Bronchial epithelial cell (primary cell): Measurements from ENCODE around the gene IQCM. TPM values are rescaled to one million over a fixed set of nuclear protein-coding genes. Genes with fewer than 3 reads are reported as not detected.

ENCODE experiments used
- DNase-seq: peaks from one replicate; pipeline ENCODE4 v3.0.0-alpha.2; 2010; ENCODE audit warnings: low read depth
- FAIRE-seq: peaks from 2 replicates; lab custom pipeline; 2011; peaks lifted over from hg19 to GRCh38; lab: Jason Lieb, UNC
- H3K27me3 ChIP-seq: 2 replicates; pipeline ENCODE4 v1.5.1; 2011; ENCODE audit warnings: low read length; ENCODE audit not compliant: control insufficient read depth, insufficient read depth
- H3K36me3 ChIP-seq: 2 replicates; pipeline ENCODE4 v1.5.1; 2011; ENCODE audit warnings: low read length; ENCODE audit not compliant: control insufficient read depth, insufficient read depth
- H3K4me3 ChIP-seq: 2 replicates; pipeline ENCODE4 v1.5.1; 2011; ENCODE audit warnings: mild to moderate bottlenecking, low read depth, low read length, control low read depth
- CTCF ChIP-seq: IDR thresholded peaks from 2 replicates; pipeline ENCODE4 v1.5.1; 2011; ENCODE audit warnings: mild to moderate bottlenecking, moderate library complexity, low read length, control low read depth, inconsistent platforms; ENCODE audit not compliant: insufficient read depth, severe bottlenecking
- total RNA-seq: library from RNA; depleted of rRNA; stranded (reverse); fragments of >200 nt; gene quantifications from 2 replicates; pipeline ENCODE4 v1.2.1, GENCODE V29; 2014

Gene IQCM
- total RNA-seq, 1 donor from 2014 or later: not detected

- TF ChIP-seq CTCF: no peak
- Histone ChIP-seq H3K27me3 (no peaks in the 10 kb centered on the region), H3K36me3 (no peaks in the 10 kb centered on the region), H3K4me3 (no peak overlapping the region)
- DNase-seq (peak; percentile 68), FAIRE-seq (no peak)
These were observed 64.5 kb downstream of the IQCM start for GRCh38 chr4:149751174-149751573.

GRCh38 chr4:149749784-149750183 lies 65.9 kb downstream of the IQCM start:
- Histone ChIP-seq H3K27me3 (no peaks in the 10 kb centered on the region), H3K36me3 (no peaks in the 10 kb centered on the region), H3K4me3 (no peak overlapping the region)
- DNase-seq (no peak), FAIRE-seq (no peak)
- TF ChIP-seq CTCF: no peak

- no peaks in the 10 kb centered on the region for H3K36me3 ChIP-seq
- no peak overlapping the region for H3K4me3 ChIP-seq
- no peaks in the 10 kb centered on the region for H3K27me3 ChIP-seq
- no peak for TF ChIP-seq CTCF
- FAIRE-seq (no peak), DNase-seq (no peak)
These were observed 68.0 kb downstream of the IQCM start for GRCh38 chr4:149747646-149748045.

GRCh38 chr4:149746276-149746675 lies 69.4 kb downstream of the IQCM start:
- Histone ChIP-seq H3K4me3 (no peak overlapping the region), H3K27me3 (no peaks in the 10 kb centered on the region), H3K36me3 (no peaks in the 10 kb centered on the region)
- no peak for FAIRE-seq
- DNase-seq: no peak
- no peak for TF ChIP-seq CTCF

- no peaks in the 10 kb centered on the region for H3K36me3 ChIP-seq
- H3K27me3 ChIP-seq: no peaks in the 10 kb centered on the region
- no peak overlapping the region for H3K4me3 ChIP-seq
- DNase-seq (no peak), FAIRE-seq (no peak)
- no peak for TF ChIP-seq CTCF
These were observed 74.3 kb downstream of the IQCM start for GRCh38 chr4:149741186-149741831.

- Histone ChIP-seq H3K27me3 (no peaks in the 10 kb centered on the region), H3K36me3 (no peaks in the 10 kb centered on the region), H3K4me3 (no peak overlapping the region)
- TF ChIP-seq CTCF: no peak
- peak; percentile 32 for FAIRE-seq
- no peak for DNase-seq
These were observed 77.5 kb downstream of the IQCM start for GRCh38 chr4:149738156-149738555.
